ENCODE results near the gene MYH8. TPM values are rescaled to one million over a fixed set of nuclear protein-coding genes. Genes with fewer than 3 reads are reported as not detected.

The MYH8 gene
- total and polyA plus RNA-seq, 7 donors: 0.21 to 17.3 (median 0.34) TPM

DNA sequence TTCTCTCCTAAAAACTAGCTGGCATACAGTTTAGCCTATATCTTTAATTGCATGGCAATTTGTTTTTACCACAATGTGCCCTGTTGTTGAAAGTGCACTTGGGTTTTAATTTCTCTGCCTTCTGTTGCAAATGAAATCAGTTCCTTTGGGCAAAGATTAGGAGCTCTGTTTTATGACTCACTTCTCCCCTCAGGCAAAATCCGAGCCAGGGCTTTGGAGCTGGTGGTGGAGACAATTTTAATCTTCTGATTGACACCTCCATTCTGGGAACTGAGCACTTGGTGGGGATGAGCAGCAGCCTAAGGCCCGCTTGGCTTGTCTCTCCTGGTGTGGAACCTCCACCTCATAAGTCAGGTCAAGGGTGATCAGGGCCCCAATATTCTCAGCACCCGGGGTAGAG lies 13.3 kb upstream of the MYH8 start:
- no peak overlapping the region for H3K4me3 ChIP-seq
- no peaks in the 10 kb centered on the region for H3K4me1 ChIP-seq
- intact Hi-C loops (cut with DNase I): no loop called here
- H3K36me3 ChIP-seq (ENCODE audit: insufficient read depth in 1 of 2, low read depth in 1 of 2): no peaks in the 10 kb centered on the region
- TF ChIP-seq, protein P1, sequence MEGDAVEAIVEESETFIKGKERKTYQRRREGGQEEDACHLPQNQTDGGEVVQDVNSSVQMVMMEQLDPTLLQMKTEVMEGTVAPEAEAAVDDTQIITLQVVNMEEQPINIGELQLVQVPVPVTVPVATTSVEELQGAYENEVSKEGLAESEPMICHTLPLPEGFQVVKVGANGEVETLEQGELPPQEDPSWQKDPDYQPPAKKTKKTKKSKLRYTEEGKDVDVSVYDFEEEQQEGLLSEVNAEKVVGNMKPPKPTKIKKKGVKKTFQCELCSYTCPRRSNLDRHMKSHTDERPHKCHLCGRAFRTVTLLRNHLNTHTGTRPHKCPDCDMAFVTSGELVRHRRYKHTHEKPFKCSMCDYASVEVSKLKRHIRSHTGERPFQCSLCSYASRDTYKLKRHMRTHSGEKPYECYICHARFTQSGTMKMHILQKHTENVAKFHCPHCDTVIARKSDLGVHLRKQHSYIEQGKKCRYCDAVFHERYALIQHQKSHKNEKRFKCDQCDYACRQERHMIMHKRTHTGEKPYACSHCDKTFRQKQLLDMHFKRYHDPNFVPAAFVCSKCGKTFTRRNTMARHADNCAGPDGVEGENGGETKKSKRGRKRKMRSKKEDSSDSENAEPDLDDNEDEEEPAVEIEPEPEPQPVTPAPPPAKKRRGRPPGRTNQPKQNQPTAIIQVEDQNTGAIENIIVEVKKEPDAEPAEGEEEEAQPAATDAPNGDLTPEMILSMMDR (IDR thresholded peaks at IDR 0.05): no peak
- peaks cover 0 to 3% (median 0%) of the 10 kb centered on the region in 3 donors for H3K27me3 ChIP-seq (ENCODE audit: insufficient read depth in 3 of 3, low read length in 2 of 3)
- DNase-seq (no peak), ATAC-seq (no peak)
- 69 to 74% (median 70%) methylated on average over 3 of the region's 3 CpGs for WGBS, 3 donors
- no peaks in the 10 kb centered on the region for H3K9me3 ChIP-seq
- H3K27ac ChIP-seq: no peak overlapping the region

GRCh38 chr17:10429421-10430045 lies 7.8 kb upstream of the MYH8 start:
- H3K36me3 ChIP-seq (ENCODE audit: insufficient read depth in 1 of 2, low read depth in 1 of 2): no peaks in the 10 kb centered on the region
- H3K27ac ChIP-seq: no peak overlapping the region
- TF ChIP-seq, protein P1 (IDR thresholded peaks at IDR 0.05): no peak
- ATAC-seq (no peak), DNase-seq (no peak)
- peaks cover 5% of the 10 kb centered on the region for H3K4me1 ChIP-seq
- intact Hi-C loops (cut with DNase I): no loop called here
- no peaks in the 10 kb centered on the region for H3K27me3 ChIP-seq (ENCODE audit: insufficient read depth in 3 of 3, low read length in 2 of 3)
- 39 to 61% (median 48%) methylated on average over 2 of the region's 2 CpGs for WGBS, 3 donors
- no peak overlapping the region for H3K4me3 ChIP-seq
- H3K9me3 ChIP-seq: no peaks in the 10 kb centered on the region

- H3K4me1 ChIP-seq: peaks cover 5% of the 10 kb centered on the region
- H3K36me3 ChIP-seq (ENCODE audit: insufficient read depth in 1 of 2, low read depth in 1 of 2): no peaks in the 10 kb centered on the region
- H3K9me3 ChIP-seq: no peaks in the 10 kb centered on the region
- 41 to 64% (median 43%) methylated on average over 2 of the region's 2 CpGs for WGBS, 3 donors
- ATAC-seq: no peak
- TF ChIP-seq, protein P1 (IDR thresholded peaks at IDR 0.05): no peak
- no peaks in the 10 kb centered on the region for H3K27me3 ChIP-seq (ENCODE audit: insufficient read depth in 3 of 3, low read length in 2 of 3)
- intact Hi-C loops (cut with DNase I): no loop called here
- no peak overlapping the region for H3K27ac ChIP-seq
- DNase-seq: no peak
- no peak overlapping the region for H3K4me3 ChIP-seq
Measured at GRCh38 chr17:10428781-10429180, 7.0 kb upstream of the MYH8 start.

- Histone ChIP-seq H3K27me3 (ENCODE audit: insufficient read depth in 3 of 3, low read length in 2 of 3) (no peaks in the 10 kb centered on the region), H3K9me3 (no peaks in the 10 kb centered on the region), H3K27ac (no peak overlapping the region), H3K4me3 (no peak overlapping the region), H3K4me1 (no peaks in the 10 kb centered on the region), H3K36me3 (ENCODE audit: insufficient read depth in 1 of 2, low read depth in 1 of 2) (no peaks in the 10 kb centered on the region)
- no peak for DNase-seq
- intact Hi-C loops (cut with DNase I): no loop called here
- TF ChIP-seq, protein P1 (IDR thresholded peaks at IDR 0.05): no peak
- 56 to 72% (median 60%) methylated on average over 2 of the region's 2 CpGs for WGBS, 3 donors
- ATAC-seq: no peak
Measured at GRCh38 chr17:10421211-10421610, 539 bp downstream of the MYH8 start.

- Histone ChIP-seq H3K27me3 (ENCODE audit: insufficient read depth in 3 of 3, low read length in 2 of 3) (no peaks in the 10 kb centered on the region), H3K36me3 (ENCODE audit: insufficient read depth in 1 of 2, low read depth in 1 of 2) (no peaks in the 10 kb centered on the region), H3K27ac (no peak overlapping the region), H3K4me3 (no peak overlapping the region), H3K9me3 (no peaks in the 10 kb centered on the region), H3K4me1 (no peaks in the 10 kb centered on the region)
- ATAC-seq (no peak), DNase-seq (no peak)
- 56 to 76% (median 64%) methylated on average over 2 of the region's 2 CpGs for WGBS, 3 donors
- TF ChIP-seq, protein P1 (IDR thresholded peaks at IDR 0.05): no peak
- intact Hi-C loops (cut with DNase I): no loop called here
Measured at GRCh38 chr17:10420811-10421210, 939 bp downstream of the MYH8 start.
